ENCODE measurements around the gene TSC22D1. TPM values are rescaled to one million over a fixed set of nuclear protein-coding genes. Genes with fewer than 3 reads are reported as not detected.

Gene TSC22D1
- total and polyA plus RNA-seq, 7 donors: 34.5 to 203 (median 121) TPM

GRCh38 chr13:44449999-44450821 lies 125.9 kb downstream of the TSC22D1 start:
- no peaks in the 10 kb centered on the region for H3K36me3 ChIP-seq (ENCODE audit: insufficient read depth in 1 of 2, low read depth in 1 of 2)
- intact Hi-C loops (cut with DNase I): no loop called here
- no peaks in the 10 kb centered on the region for H3K27me3 ChIP-seq (ENCODE audit: insufficient read depth in 3 of 3, low read length in 2 of 3)
- peak overlapping the region; percentile 80 for H3K27ac ChIP-seq
- DNase-seq (no peak), ATAC-seq (peak; percentile 87 to 90 (median 88))
- no peak overlapping the region for H3K4me3 ChIP-seq
- 72 to 88% (median 77%) methylated on average over 3 of the region's 3 CpGs for WGBS, 3 donors
- H3K4me1 ChIP-seq: peaks cover 36% of the 10 kb centered on the region
- no peaks in the 10 kb centered on the region for H3K9me3 ChIP-seq
- no peak for TF ChIP-seq CTCF (IDR thresholded peaks at IDR 0.05)

GRCh38 chr13:44448875-44449274 lies 127.3 kb downstream of the TSC22D1 start:
- Histone ChIP-seq H3K27me3 (ENCODE audit: insufficient read depth in 3 of 3, low read length in 2 of 3) (no peaks in the 10 kb centered on the region), H3K4me1 (peaks cover 36% of the 10 kb centered on the region), H3K9me3 (no peaks in the 10 kb centered on the region), H3K36me3 (ENCODE audit: insufficient read depth in 1 of 2, low read depth in 1 of 2) (no peaks in the 10 kb centered on the region), H3K4me3 (no peak overlapping the region), H3K27ac (peak overlapping the region; percentile 80)
- TF ChIP-seq CTCF (IDR thresholded peaks at IDR 0.05): no peak
- ATAC-seq (peak in 1 of 4 donors; percentile 6), DNase-seq (no peak)
- WGBS, 3 donors: 67 to 80% (median 75%) methylated on average over 3 of the region's 3 CpGs
- intact Hi-C loops (cut with DNase I): no loop called here

- H3K27me3 ChIP-seq (ENCODE audit: insufficient read depth in 3 of 3, low read length in 2 of 3): no peaks in the 10 kb centered on the region
- H3K36me3 ChIP-seq (ENCODE audit: insufficient read depth in 1 of 2, low read depth in 1 of 2): no peaks in the 10 kb centered on the region
- no peak for DNase-seq
- no peak for ATAC-seq
- 38 to 73% (median 59%) methylated on average over 2 of the region's 2 CpGs for WGBS, 3 donors
- no peak for TF ChIP-seq CTCF (IDR thresholded peaks at IDR 0.05)
- intact Hi-C loops (cut with DNase I): no loop called here
- H3K9me3 ChIP-seq: no peaks in the 10 kb centered on the region
- peaks cover 36% of the 10 kb centered on the region for H3K4me1 ChIP-seq
- no peak overlapping the region for H3K4me3 ChIP-seq
- H3K27ac ChIP-seq: peak overlapping the region; percentile 80
Observed at GRCh38 chr13:44448373-44448772, 127.8 kb downstream of the TSC22D1 start.

- ATAC-seq: no peak
- intact Hi-C loops (cut with DNase I): no loop called here
- WGBS, 3 donors: 93 to 96% (median 95%) methylated on average over 2 of the region's 2 CpGs
Observed at GRCh38 chr13:44447783-44448321, 128.3 kb downstream of the TSC22D1 start.

More at GRCh38 chr13:44447783-44448321, 128.3 kb downstream of the TSC22D1 start:
- Histone ChIP-seq H3K4me3 (no peak overlapping the region), H3K9me3 (no peaks in the 10 kb centered on the region), H3K36me3 (ENCODE audit: insufficient read depth in 1 of 2, low read depth in 1 of 2) (no peaks in the 10 kb centered on the region), H3K27me3 (ENCODE audit: insufficient read depth in 3 of 3, low read length in 2 of 3) (no peaks in the 10 kb centered on the region), H3K4me1 (peaks cover 36% of the 10 kb centered on the region), H3K27ac (peak overlapping the region; percentile 80)
- no peak for DNase-seq
- TF ChIP-seq CTCF (IDR thresholded peaks at IDR 0.05): no peak

All from psoas muscle (tissue), 8 donors.